ENCODE results near the gene FOXP4. TPM values are rescaled to one million over a fixed set of nuclear protein-coding genes. Genes with fewer than 3 reads are reported as not detected.

FOXP4 gene
- total and polyA plus RNA-seq, 10 donors = 3.0 to 12.1 (median 6.5) TPM

DNA sequence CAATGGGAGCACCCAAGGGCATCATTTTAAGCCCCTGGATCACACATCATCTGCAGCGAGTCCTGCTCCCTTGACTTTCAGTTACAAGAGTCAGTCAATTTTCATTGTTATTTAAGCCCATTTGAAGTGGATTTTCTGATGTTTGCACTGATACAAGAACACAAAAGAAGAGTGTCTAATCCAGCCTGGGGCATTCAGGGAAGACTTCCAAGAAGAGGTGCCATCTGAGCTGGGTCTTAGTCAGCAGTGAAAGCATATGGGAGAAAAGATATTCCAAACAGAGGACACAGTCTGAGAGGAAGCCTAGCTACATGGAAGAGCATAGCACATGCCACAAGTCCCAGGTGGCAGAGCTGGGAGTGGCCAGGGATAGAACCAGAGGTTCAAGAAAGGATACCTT is 10.4 kb upstream of the FOXP4 start:
- H3K4me1 ChIP-seq = peaks cover 18 to 54% (median 32%) of the 10 kb centered on the region in 6 donors
- H3K27me3 ChIP-seq (replicated peaks in 1 of 7) = peaks cover 0 to 7% (median 0%) of the 10 kb centered on the region in 7 donors
- no peaks in the 10 kb centered on the region for H3K9me3 ChIP-seq
- no peak overlapping the region for H3K4me3 ChIP-seq
- no peak for DNase-seq
- no peaks in the 10 kb centered on the region for H3K36me3 ChIP-seq
- no peak overlapping the region for H3K27ac ChIP-seq
- 94 to 100% (median 94%) methylated on average over 1 of the region's 1 CpG for whole genome bisulfite sequencing, 5 donors
- TF ChIP-seq POLR2A (IDR thresholded peaks at IDR 0.05) (no peak), POLR2AphosphoS5 (IDR thresholded peaks at IDR 0.05) (no peak)
- TF ChIP-seq, protein P1, sequence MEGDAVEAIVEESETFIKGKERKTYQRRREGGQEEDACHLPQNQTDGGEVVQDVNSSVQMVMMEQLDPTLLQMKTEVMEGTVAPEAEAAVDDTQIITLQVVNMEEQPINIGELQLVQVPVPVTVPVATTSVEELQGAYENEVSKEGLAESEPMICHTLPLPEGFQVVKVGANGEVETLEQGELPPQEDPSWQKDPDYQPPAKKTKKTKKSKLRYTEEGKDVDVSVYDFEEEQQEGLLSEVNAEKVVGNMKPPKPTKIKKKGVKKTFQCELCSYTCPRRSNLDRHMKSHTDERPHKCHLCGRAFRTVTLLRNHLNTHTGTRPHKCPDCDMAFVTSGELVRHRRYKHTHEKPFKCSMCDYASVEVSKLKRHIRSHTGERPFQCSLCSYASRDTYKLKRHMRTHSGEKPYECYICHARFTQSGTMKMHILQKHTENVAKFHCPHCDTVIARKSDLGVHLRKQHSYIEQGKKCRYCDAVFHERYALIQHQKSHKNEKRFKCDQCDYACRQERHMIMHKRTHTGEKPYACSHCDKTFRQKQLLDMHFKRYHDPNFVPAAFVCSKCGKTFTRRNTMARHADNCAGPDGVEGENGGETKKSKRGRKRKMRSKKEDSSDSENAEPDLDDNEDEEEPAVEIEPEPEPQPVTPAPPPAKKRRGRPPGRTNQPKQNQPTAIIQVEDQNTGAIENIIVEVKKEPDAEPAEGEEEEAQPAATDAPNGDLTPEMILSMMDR (IDR thresholded peaks at IDR 0.05 in 8 of 11, conservative IDR thresholded peaks at IDR 0.05 in 3 of 11) = no peak
- intact Hi-C loops (cut with DNase I; ENCODE audit: low total_unique reads) = no loop called here

GRCh38 chr6:41536795-41537758 is 9.1 kb upstream of the FOXP4 start:
- Histone ChIP-seq H3K4me3 (no peak overlapping the region), H3K27me3 (replicated peaks in 1 of 7) (peaks cover 0 to 5% (median 0%) of the 10 kb centered on the region in 7 donors), H3K36me3 (no peaks in the 10 kb centered on the region), H3K27ac (no peak overlapping the region), H3K9me3 (no peaks in the 10 kb centered on the region), H3K4me1 (peaks cover 9 to 41% (median 19%) of the 10 kb centered on the region in 6 donors)
- 31 to 48% (median 35%) methylated on average over 18 of the region's 18 CpGs for WGBS, 5 donors
- DNase-seq = no peak
- TF ChIP-seq, protein P1 (IDR thresholded peaks at IDR 0.05 in 8 of 11, conservative IDR thresholded peaks at IDR 0.05 in 3 of 11) = no peak
- TF ChIP-seq POLR2AphosphoS5 (IDR thresholded peaks at IDR 0.05) (peak in 1 of 3 donors; percentile 18), POLR2A (IDR thresholded peaks at IDR 0.05) (no peak)
- intact Hi-C loops (cut with DNase I; ENCODE audit: low total_unique reads) = no loop called here

- intact Hi-C loops (cut with DNase I; ENCODE audit: low total_unique reads) = no loop called here
- no peak for DNase-seq
- H3K9me3 ChIP-seq = no peaks in the 10 kb centered on the region
- peaks cover 8 to 25% (median 12%) of the 10 kb centered on the region in 6 donors for H3K4me1 ChIP-seq
- no peak for TF ChIP-seq POLR2AphosphoS5 (IDR thresholded peaks at IDR 0.05)
- no peak overlapping the region for H3K4me3 ChIP-seq
- peaks cover 0 to 5% (median 0%) of the 10 kb centered on the region in 7 donors for H3K27me3 ChIP-seq (replicated peaks in 1 of 7)
- WGBS, 5 donors = 60 to 74% (median 63%) methylated on average over 2 of the region's 2 CpGs
- H3K36me3 ChIP-seq = no peaks in the 10 kb centered on the region
- no peak overlapping the region for H3K27ac ChIP-seq
Measured at GRCh38 chr6:41538556-41539182, 7.5 kb upstream of the FOXP4 start.

DNA sequence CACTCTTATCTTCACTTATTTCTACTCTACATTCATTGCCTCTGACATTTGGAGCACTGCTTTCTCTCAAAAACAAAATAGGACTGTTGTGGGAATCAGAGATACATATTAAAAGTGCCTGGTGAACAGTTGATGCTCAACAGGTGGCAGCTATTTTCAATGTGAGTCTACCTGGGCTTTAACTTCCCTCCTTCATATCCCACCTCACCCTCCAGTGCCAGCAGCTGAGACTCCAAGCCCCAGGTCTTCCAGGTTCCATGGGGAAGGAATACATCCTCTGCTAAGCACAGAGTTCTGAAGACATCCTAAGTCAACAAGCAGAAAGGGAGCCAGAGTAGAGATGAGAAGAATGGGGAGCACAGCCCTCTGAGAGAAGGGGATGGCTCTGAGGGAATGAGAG is 7.0 kb upstream of the FOXP4 start:
- no peak for DNase-seq
- Histone ChIP-seq H3K4me3 (no peak overlapping the region), H3K4me1 (peaks cover 8 to 23% (median 12%) of the 10 kb centered on the region in 6 donors), H3K27ac (no peak overlapping the region), H3K27me3 (replicated peaks in 1 of 7) (peaks cover 0 to 5% (median 0%) of the 10 kb centered on the region in 7 donors), H3K36me3 (no peaks in the 10 kb centered on the region), H3K9me3 (no peaks in the 10 kb centered on the region)
- intact Hi-C loops (cut with DNase I; ENCODE audit: low total_unique reads) = no loop called here
- TF ChIP-seq, protein P1 (IDR thresholded peaks at IDR 0.05 in 8 of 11, conservative IDR thresholded peaks at IDR 0.05 in 3 of 11) = no peak
- TF ChIP-seq POLR2A (IDR thresholded peaks at IDR 0.05) (no peak), POLR2AphosphoS5 (IDR thresholded peaks at IDR 0.05) (no peak)

All from spleen (tissue), 11 donors.